GM20000 (cell line): ENCODE measurements around the gene BTN1A1.

Experiments used
- DNase-seq: peaks from one replicate; pipeline ENCODE4 v3.0.0; 2012; ENCODE audit warnings: low spot score
- TF ChIP-seq, protein P1 (sequence below): IDR thresholded peaks from 2 replicates; pipeline ENCODE4 v1.5.1; 2012; ENCODE audit warnings: mild to moderate bottlenecking, control low read depth; ENCODE audit errors: extremely low read depth, missing control alignments

Gene BTN1A1

DNA sequence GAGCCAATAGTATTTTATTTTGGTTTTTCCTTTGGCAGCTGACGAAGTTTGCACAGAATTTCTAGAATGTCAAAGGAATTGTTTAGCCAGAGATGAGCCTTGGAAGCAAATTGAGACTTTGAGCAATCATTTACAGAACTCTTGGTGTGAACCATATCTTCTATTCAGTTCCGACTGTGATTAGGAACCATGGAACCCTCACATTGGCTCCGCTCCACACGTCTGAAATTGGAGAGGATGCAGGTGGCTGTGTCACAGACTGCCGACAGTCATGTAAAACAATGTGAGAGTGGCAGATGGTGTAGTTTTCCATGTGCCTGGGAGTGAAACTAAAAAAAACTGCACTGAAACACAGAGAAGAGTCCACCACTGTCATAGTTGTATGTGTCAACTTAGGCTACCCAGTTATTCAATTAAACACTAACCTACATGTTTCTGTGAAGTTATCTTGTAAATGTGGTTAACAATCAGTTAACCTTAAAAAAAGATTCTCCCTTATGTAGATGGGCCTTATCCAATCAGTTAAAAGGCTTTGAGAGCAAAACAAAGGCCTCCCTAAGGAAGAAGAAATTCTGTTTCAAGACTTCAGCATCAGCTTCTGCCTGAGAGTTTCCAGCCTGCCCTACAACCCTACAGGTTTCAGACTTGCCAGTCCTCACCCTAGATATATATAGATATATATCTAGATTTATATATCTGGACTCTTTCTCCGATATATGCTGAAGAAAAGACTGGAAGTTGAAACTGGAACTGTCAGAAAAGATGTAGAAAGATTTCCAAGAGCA, 34.8 kb downstream of the BTN1A1 start:
- no peak for DNase-seq
- TF ChIP-seq, protein P1, sequence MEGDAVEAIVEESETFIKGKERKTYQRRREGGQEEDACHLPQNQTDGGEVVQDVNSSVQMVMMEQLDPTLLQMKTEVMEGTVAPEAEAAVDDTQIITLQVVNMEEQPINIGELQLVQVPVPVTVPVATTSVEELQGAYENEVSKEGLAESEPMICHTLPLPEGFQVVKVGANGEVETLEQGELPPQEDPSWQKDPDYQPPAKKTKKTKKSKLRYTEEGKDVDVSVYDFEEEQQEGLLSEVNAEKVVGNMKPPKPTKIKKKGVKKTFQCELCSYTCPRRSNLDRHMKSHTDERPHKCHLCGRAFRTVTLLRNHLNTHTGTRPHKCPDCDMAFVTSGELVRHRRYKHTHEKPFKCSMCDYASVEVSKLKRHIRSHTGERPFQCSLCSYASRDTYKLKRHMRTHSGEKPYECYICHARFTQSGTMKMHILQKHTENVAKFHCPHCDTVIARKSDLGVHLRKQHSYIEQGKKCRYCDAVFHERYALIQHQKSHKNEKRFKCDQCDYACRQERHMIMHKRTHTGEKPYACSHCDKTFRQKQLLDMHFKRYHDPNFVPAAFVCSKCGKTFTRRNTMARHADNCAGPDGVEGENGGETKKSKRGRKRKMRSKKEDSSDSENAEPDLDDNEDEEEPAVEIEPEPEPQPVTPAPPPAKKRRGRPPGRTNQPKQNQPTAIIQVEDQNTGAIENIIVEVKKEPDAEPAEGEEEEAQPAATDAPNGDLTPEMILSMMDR: no peak

DNA sequence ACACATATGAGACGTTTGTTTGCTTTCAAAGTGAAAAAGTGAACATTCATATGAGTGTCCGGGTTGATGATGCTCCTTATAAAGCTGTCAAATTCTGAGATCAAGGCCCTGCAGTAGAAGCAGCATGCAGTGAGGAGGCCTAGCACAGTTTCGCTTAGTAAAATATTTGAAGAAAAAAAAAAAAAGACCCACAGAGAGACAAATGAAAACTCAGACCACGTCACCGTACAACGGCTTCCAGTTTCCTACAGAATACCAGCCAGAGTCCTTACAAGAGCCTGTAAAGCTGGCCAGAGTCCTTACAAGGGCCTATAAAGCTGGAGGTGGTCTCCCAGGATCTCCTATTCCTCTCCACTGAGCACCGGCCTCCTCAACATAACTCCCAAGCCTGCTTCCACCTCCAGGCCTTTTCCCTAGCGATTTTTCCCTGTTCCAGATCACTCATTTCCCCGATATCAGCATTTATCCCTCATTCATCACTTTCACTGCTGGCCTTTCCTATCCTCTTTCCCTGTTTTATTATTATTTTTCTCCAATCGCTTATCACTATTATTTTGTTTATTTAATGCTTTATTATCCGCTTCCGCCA, 36.6 kb downstream of the BTN1A1 start:
- DNase-seq: no peak
- TF ChIP-seq, protein P1: no peak

DNA sequence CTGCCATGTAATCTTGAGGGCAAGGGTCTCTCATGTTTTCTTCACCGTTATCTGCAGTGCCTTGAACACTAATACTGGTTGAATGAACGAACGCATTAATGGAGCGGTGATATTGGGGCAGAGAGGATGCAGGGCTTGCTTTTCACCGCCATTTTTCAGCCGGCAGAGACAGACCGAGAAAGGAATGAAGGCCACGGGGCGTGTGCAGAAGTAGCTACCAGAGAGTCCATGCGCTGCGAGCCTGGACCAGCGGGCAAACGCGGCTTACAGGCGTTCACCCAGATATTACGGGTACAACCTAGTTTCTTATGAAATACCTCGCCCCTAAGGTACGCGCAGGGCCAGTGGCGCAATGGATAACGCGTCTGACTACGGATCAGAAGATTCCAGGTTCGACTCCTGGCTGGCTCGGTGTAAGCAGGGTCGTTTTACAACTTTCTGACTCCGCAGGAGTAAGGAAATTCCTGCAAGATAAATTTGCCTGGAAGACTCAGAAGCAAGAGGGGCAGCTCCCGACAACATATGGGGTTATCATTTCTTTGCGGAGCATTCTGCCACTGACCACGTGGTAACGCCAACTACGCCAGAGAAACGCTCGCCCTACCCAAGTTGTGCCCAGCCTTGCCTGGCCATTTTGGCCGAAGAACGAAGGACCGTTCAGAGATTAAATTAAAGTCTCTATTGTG, 37.2 kb downstream of the BTN1A1 start:
- DNase-seq: peak; percentile 69
- TF ChIP-seq, protein P1: no peak

DNA sequence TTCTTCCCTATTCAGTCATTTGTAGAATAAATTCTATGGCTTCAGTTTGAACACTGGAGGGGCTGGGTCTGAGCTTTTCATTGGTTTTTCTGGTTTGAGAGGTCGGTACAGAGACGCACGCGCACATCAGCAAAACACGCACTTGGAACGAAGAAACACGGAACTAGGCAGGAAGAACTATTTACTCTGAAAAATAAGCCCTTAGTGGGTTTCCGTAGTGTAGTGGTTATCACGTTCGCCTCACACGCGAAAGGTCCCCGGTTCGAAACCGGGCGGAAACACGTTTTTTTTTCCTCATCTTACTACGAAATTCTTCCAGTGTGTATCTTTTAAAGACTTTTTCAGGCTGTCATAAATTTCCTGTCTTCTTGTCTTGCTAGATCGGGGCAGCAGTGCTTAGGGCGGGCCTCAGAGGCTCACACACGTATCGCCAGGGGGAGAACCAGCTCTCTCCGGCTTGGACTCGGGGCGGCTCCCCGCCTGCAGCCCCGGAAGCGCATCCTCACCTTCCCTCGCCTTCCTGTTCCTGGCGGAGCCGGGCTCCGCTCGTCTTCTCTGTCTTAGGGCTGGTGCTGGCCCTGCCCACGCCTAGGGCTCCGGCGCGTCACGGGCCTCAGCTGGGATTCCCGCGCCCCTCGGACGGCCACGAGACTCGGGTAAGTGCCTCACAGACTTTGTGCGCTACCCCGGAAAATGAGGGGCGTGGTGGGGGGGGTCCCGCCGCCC, 37.9 kb downstream of the BTN1A1 start, which contains the start of gene HMGN4:
Gene HMGN4, plus strand, starts transcription at position 521 of the 726 bp plus-strand sequence. CDS start 6,841 bp downstream, outside the sequence.
- TF ChIP-seq, protein P1: no peak
- peak; percentile 75 for DNase-seq

DNA sequence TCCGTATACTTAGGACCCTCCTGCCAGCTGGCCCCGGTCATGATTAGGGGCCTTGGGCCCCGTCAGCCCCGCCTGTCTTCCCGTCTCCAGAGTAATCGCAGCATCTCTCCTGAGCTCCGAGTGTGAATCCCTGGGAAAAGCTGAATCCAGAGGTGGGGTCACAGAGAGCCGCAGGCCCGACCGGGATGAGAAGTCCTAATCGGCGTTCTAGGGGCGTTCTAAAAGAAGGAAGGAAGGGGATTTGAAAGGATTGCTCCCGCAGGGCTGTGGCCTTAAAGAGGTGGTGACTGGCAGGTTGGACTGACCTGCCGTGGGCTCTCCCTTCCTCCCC, 38.4 kb downstream of the BTN1A1 start:
- no peak for DNase-seq
- TF ChIP-seq, protein P1: no peak

DNA sequence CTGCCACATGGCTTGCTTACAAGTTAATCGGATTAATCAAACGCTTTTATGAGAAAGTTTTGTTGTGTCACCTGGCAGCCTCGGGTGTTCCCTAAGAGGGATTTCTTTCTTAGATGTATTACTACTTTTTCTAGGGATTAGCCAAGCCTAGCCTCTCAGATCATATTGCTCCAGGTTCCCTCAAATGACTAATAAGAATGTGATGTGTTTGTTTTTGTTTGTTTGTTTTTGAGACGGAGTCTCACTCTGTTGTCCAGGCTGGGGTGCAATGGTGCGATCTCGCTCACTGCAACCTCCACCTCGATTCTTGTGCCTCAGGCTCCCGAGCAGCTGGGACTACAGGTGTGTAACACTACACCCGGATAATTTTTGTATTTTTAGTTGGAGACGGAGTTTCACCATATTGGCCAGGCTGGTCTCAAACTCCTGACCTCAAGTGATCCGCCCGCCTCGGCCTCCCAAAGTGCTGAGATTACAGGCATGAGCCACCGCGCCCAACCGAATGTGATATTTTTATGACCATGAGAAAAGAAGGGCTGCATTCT, 39.0 kb downstream of the BTN1A1 start:
- TF ChIP-seq, protein P1: no peak
- DNase-seq: no peak
